Activated T-cell treated with anti-CD3 and anti-CD28 coated beads for 24 hours (primary cell): ENCODE results near the gene TOPAZ1.
A peak's percentile ranks its signal among the peaks of the same experiment; 100 is the strongest.
"Not testable (repeated sequence)": the region's sequence is repeated elsewhere in the genome, so short reads cannot be mapped to it uniquely, and the experiment has no call there.

Experiments used
- DNase-seq: peaks from one replicate; pipeline ENCODE4 v3.0.0-alpha.2; 2020; ENCODE audit warnings: low read depth

TOPAZ1 gene

DNA sequence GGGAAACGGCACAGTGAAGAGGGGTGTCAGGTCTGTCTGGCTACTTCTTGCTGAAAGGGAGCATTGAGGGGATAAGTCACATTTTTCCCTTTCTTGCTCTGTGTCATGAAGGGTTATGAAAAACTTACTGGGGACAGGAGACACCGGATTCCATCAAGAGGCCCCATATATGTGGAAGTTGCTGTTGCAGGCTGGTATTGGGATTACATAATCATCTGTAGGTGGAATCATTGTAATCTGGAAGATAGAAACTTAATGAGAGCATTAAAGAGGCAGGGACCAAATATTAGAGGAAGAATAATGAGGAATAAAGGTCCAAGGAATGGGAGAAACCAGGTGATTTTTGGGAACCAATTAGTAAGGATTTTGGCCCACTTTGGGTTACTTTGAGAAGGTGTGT, 92.6 kb downstream of the TOPAZ1 start:
- no peak for DNase-seq

DNA sequence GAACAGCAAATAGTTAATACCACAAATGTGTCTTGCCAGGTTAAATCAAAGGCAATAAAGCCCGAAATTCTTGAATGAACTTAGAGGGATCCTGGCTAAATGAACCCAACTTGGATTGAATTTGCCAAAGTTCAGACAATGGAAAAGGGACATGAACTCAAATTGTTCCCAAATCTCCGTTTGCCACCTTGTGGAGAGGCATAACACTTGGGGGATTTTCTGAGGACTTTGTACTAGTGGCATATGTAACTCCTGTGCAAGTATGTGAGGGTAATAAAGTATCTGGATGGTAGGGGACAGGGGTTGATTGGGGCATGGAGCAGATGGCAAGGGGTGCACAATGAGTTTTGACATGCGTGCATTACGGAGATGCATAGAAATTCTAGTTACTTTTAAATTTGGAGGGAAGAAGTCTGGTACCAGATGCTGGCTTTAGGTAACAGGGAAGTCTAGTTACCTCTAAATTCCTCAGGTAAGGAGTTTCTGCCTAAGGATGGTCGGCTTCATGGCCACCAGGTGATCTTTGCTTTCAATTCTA, 95.6 kb downstream of the TOPAZ1 start:
- DNase-seq: no peak

DNA sequence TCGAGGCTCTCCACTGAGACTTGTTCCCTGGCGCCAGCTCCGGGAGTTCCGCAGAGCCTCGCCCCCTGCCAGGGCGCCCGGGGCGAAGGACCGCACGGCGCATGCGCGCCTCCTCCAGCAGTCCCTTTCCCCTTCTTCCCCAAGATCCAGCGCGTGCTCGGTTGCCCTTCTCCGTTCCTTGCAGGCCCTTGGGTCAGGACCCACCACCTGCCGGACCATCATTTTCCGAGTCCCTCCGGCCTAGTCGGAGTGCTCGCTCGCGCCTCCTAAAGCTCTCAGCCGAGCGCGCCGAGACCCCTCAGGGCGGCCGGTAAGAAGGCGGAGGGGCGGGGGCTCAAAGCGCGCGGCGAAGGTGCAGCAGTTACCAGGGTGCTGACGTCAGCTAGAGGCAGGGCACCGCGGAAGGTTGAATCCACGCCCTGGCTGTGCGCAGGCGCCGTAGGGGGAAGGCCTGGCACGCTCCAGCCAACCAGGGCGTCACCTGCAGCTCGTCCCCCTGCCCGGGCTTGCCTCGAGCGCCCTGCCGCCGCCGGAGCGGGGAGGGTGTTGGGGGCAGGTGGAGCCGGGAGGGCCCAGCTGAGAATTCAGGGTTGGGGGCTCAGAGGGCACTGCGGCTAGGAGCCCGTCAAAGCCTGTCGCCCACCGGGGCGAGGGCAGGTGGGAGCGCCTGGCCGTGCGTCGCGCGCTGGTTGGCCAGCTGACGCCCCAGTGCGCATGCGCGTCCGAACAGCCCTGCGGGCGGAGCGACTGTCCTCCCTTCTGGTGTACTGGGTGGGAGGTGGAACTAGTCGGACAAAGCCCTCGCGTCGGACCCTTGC, 96.5 kb downstream of the TOPAZ1 start, which contains the start of gene TCAIM:
TSS of gene TCAIM (plus strand) at position 757 of the 818 bp plus-strand sequence. CDS start 16,017 bp downstream, outside the sequence.
- peak; percentile 98 for DNase-seq

DNA sequence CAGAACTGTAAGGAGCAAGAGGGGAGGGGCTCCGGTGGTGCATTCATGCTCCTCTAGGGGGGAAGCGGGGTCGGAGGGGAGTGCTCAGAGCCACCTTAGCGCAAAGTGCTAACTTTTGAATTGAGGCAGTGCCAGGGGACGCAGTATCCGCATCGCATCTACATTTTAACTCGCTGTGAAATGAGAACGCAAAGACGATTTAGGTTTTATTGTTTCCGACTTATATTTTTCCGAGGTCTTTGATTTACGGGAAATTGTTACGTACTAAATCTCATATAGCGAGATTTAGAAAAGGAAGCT, 97.1 kb downstream of the TOPAZ1 start:
- DNase-seq: no peak

DNA sequence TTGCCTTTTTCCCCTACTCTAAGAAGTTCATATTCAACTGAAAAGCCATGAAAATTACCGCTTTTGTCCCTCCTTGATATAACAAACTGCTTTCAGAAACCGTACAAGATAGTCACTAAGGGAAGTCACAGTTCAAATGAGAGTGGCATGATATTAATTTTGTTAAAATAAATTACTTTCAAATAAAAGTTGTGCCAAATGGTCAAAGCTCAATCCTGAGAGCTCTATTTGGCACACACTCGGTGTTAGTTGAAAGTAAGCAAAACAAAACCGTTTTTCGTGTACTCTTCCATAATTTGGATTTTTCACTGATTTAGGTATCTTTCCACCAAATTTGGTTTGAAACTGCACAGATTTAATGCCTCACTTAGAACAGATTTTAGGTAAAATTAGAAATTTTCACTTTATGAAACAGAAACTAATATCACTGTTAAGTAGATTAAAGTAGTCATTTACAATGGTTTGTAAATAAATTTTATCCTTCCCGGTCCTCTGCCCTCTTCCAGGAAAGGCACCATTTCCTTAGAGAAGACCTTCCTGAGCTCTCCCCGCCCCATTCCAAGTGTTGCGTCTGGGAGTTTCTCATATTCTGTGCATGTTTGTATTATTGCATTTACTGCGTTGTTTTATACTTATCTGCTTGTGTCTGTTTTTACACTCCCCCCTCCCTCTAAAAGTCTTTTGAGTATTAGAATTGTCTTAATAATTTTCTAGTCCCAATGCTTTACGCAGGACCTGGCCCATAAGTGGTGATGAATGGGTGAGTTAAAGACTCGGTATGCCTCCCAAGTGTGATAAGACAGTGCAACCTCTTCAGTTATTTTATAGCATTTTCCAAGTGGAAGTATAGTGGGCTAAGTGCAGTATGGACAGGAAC, 97.7 kb downstream of the TOPAZ1 start:
- DNase-seq: no peak

DNA sequence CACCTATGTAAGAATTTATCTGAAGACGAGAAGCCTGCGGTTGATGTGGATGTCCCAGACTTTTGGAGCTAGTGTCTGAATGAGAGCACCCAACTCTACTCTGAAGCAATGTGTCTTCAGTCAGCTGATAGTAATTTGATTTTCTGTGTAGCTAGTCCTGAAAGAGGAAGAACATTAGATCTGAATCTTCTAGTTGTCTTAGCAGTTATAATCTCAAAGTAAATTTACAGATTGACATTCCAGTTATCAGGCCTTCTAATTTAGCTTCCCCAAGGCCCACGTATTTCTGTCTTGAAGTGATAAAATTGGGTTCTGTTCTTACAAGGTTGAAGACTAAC, 98.3 kb downstream of the TOPAZ1 start:
- DNase-seq: no peak

DNA sequence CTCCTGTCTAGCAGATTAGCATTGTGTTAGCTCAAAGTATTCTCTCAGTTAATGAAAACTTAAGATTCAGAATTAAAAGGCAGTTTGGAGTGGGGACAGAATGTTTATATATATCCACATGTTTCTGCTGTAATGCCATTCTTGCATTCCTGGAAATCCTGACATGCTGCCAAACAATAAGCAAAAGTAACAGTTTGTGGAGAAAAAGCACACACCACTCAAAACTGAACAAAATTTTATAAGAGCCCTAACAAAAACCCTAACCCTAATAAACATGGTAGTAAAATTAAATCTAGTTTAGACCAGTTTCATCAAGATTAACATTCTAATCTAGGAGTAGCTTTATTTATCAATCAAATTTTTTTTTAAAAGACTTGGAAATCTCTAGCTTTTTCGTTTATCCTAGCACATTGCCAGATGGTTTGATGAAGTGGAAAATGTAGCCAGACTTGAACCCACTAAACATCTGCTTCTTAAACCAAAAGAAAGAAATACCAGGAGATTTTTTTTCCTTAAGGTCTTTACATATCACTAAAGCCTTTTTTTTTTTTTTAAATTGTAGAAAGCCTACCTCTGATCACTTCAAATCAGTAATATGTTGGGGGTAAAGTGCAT, 100.6 kb downstream of the TOPAZ1 start:
- no peak for DNase-seq

DNA sequence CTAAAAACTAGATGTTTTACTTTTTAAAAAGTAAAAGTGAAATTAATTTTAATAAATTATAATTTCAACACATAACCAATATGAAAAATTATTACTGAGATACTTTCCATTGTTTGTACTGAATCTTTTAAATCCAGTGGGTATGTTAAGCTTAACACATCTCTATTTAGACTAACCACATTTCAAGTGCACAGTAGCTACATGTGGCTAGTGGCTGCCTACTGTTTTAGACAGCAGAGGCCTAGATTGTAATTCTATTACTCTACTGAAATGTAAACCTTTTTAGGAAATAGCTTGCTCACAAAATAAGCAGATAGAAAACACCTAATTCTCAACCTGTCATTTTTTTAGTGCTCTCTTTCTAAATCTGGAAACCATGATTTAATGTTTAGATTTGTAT, 101.7 kb downstream of the TOPAZ1 start:
- no peak for DNase-seq

DNA sequence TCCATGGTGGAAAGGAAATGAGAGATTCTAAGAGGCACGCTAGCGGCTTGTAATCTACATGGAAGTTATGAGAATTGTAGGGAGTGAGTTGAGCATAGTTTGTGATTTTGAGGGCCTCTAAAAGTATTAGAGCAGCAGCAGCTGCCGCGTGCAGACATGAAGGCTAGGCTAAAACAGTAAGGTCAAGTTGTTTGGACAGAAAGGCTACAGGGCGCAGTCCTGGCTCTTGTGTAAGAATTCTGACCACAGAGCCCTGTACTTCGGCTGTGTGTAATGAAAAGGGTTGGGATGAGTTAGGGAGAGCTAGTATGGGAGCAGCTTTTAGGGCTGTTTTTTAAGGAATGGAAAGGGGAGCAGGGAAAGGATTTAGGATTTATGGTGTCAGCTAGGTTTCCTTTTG, 104.9 kb downstream of the TOPAZ1 start:
- DNase-seq: not testable (repeated sequence)

DNA sequence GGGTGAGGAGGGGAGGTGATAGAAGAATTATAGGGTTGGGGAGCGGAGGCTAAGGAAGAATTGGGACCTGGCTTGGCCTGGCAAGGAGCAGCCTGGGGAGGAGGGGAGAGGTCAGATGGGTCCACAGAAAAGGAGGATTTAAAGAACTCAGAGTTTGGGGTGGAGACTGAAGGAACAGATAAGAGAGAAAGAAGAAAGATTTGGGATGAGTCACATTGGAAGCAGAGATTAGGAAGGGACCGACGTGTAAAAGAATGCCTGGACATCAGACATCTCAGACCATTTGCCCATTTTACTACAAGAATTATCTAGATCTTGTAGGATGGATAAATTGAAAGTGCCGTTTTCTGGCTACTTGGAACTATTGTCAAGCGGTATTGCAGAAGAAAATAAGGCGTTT, 107.3 kb downstream of the TOPAZ1 start:
- DNase-seq: no peak

DNA sequence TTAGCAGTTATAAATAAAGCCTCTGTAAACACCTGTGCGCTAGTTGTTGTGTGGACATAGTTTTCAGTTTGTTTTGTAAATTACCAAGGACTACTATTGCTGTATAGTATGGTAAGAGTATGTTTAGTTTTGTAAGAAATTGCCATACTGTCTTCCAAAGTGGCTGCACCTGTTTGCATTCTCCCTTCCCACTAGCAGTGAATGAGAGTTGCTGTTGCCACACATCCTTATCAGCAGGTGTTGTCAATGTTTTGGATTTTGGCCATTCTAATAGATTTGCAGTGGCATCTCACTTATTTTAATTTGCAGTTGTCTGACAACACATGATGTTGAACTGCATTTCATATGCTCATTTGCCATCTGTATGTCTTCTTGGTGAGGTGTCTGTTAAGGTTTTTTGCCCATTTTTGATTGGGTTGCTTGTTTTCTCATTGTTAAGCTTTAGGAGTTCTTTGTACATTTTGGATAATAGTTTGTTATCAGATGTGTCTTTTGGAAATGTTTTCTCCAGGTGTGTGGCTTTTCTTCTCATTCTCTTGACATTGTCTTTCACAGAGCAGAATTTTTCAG, 111.8 kb downstream of the TOPAZ1 start:
- no peak for DNase-seq

DNA sequence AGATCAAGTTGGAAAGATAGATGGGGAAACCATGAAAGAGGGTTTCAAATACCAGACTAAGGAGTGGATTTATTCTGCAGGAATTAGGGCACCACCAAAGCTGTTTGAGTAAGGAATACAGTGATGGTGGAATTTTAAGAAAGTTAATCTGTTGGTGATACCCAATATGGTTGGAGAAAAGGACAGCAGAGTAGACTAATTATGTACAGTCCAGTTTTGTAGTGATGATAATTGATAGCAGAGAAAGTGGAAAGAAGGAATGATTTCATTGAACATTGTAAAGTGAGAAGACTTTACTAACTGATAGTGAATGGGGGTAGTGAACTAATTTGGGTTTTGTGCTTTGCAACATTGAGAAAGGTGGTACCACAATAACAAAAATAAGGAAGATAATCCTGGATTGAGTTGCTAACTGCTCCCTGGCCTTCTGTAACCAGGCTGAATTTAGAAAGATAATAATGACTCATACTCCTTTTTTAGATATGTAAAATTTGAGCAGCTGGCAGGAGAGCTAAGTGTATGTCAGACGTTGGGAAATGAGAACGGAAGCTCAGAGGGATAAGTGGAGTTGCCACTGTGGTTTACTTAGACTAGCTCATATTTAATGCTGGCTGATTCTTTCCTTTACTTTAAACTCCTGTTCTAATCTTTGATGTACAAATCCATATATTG, 113.8 kb downstream of the TOPAZ1 start:
- no peak for DNase-seq

DNA sequence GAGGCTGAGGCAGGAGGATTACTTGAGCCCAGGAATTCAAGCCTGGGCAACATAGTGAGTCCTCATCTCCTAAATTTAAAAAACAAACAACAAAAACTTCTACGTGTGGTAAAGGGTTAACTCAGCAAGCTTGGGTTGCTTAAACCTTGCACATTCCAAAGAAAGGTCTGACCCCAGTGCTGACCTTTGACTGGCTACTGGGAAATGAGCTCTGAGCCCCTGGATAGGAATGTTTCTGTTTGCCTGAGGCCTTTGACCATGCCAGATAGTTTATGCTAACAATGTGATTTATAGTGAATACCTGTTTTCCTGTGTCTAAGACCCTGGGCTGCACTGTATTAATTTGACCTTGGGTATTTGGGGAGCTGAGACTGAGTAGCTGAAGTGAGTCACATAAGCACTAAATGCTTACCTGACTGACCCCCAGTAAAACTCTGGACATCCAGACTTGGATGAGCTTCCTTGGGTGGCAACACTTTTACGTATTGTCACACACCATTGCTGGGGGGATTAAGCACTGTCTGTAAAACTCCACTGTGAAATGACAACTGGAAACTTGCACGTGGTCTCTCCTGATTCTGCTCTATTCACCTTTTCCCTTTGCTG, 117.6 kb downstream of the TOPAZ1 start:
- no peak for DNase-seq

DNA sequence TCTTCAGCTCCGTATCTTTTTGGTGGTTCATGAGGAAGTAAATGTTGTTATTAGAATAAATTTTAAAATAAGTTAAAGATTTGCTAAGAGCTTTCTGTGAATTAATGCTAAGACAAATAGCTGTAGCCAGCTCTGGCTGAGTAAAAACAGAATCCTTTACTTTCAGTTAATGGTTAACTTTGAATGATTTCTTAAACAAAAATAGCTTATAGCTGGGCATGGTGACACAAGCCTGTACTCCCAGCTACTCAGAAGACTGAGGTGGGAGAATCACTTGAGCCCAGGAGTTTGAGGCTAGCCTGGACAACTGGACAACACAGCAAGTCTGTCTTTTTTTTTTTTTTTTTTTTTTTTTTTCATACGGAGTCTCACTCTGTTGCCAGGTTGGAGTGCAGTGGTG, 121.9 kb downstream of the TOPAZ1 start:
- no peak for DNase-seq

DNA sequence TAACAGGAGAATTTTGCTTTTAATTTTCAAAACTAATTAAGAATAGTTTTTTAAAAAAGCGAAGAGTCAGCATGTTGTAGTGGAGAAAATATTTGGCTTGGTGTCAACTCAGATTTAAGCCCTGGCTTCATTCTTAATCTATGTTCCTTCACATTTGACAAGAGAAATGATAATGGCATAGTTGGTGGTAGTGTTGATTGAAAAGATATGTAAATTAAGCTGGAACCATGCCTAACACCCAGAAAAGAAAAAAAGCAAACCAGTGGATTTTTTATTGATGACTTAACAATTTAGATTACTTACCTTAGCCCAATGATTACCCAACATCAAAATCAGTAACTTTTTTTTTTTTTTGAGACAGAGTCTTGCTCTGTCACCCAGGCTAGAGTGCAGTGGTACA, 124.3 kb downstream of the TOPAZ1 start:
- no peak for DNase-seq

DNA sequence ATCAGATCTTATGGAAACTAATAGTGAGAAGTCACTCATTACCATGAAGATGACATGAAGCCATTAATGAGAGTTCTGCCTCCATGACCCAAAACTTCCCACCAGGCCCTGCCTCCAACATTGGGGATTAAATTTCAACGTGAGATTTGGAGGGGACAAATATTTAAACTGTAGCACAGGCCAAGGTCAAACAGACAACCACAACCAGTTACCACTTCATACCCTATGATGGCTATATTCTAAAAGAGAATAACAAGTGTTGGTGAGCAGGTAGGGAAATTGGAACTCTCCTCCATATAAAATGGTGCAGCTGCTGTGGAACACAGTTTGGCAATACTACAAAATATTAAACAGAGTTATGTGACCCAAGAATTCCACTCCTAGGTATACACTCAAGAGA, 133.8 kb downstream of the TOPAZ1 start:
- DNase-seq: no peak
